GM12873 (cell line): Measurements from ENCODE around the gene NR2F6.
A peak's percentile ranks its signal among the peaks of the same experiment; 100 is the strongest.

ENCODE experiments used
- TF ChIP-seq, protein P1 (sequence below): IDR thresholded peaks from 2 replicates; pipeline ENCODE4 v1.5.1; 2012; ENCODE audit warnings: low read depth, mild to moderate bottlenecking, moderate library complexity, low read length, control low read depth; ENCODE audit not compliant: insufficient read depth; ENCODE audit errors: missing control alignments

Gene NR2F6

DNA sequence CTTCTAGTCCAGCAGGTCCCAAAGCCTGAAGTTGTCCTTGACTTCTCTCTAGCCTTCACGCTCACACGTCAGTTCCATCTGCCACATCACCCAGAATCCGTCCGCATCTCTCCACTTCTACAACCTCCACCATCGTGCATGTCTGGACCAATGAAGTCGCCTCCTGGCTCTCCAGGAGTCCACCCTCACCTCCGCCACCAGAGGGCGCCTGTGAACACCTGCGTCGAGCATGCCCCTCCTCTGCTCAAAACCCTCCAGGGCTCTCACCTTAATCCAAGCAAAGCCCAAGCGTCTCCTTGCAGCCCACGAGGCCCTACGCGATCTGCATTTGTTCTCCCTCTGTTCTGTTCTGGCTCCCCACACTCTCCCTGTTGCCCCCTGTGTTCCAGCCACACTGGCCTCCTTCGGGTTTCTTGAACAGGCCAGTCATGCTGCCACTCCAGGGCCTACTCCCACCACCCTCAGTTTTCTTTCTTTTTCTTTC lies 15.2 kb upstream of the NR2F6 start:
- TF ChIP-seq, protein P1, sequence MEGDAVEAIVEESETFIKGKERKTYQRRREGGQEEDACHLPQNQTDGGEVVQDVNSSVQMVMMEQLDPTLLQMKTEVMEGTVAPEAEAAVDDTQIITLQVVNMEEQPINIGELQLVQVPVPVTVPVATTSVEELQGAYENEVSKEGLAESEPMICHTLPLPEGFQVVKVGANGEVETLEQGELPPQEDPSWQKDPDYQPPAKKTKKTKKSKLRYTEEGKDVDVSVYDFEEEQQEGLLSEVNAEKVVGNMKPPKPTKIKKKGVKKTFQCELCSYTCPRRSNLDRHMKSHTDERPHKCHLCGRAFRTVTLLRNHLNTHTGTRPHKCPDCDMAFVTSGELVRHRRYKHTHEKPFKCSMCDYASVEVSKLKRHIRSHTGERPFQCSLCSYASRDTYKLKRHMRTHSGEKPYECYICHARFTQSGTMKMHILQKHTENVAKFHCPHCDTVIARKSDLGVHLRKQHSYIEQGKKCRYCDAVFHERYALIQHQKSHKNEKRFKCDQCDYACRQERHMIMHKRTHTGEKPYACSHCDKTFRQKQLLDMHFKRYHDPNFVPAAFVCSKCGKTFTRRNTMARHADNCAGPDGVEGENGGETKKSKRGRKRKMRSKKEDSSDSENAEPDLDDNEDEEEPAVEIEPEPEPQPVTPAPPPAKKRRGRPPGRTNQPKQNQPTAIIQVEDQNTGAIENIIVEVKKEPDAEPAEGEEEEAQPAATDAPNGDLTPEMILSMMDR, result peak; percentile 99

DNA sequence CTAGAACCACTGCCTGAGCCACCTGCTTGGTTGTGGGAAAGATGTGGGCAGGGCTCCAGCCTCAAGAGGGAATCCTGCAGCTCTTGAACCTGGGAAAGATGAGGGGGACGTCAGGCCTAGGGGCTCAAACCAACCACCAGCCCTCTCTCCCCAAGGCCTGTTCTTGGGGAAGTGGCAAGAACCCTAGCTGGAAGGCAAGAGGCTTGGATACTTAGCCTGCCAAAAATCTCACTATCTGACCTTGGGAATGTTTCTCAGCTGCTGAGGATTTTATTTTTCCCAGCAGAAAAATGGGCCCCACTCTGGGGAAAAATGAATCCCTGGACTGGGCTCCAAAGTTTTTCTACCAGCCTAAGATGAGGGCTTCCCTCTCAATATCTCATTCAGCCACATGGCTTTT lies 14.2 kb upstream of the NR2F6 start:
- TF ChIP-seq, protein P1, result no peak

DNA sequence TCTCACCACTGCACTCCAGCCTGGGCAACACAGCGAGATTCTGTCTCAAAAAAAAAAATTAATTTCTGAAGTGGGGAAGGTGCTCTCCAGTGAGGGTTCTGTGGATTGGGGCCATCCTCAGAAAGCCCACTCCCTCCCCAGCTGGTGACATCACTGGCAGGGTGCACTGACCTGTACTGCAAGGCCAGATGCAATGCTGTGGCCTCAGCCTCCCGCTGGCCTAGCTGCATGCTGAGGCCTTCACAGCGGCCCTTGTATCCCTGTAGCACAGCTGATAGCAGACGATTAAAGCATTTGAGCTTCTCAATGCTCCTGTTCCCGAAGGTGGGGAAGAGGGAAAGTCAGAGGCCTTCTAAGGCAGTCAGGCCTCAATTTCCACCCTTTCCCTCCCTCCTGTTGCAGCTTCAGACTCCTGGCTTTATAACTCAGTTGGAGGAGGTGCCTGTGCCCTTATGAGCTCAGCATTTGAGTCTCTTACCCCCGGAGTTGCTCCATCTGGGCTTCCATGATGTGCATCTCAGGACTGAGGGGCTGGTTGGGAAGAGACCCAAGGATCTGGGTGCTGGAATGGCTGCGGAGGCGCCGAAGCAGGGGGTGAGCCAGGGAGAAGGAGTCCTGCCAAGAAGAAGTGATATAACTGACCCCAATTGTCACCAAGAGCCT lies 13.5 kb upstream of the NR2F6 start:
- TF ChIP-seq, protein P1, result no peak

DNA sequence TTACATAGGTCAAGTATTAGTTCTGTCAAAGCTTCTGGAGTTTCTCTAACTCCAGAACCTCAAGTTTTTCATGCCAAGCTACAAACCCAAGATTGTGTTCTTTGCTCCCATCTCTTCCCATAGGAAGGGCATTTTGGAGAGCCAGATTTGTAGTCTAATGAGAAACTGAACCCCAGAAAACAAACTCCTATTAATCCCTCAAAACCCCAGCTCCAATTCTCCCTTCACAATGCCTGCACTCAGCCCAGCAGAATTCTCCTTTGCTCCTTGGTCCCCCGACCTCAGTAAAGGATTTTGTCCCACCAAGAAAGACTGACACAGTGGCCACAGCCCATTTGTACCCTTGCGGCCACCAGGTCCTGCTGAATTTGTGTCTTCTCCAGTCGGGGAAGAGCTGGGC lies 10.4 kb upstream of the NR2F6 start:
- TF ChIP-seq, protein P1, result no peak

DNA sequence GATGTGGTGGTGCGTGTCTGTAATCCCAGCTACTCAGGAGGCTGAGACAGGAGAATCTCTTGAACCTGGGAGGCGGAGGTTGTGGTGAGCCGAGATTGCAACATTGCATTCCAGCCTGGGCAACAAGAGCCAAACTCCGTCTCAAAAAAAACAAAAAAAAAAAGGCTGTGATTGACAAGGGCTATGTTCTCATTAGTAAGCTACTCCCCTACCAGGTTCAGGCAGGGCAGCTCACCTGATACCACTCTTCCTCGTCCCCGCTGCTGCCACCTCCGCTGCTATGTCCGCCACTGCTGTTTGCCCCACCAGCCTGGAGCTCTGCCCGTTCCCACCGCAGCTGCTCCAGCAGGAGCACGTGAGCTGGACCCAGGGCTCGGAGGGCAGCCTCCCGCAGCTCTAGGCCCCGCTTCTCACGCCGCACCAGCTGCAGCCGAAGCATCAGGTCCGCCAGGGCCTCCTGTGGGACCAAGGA lies 9.5 kb upstream of the NR2F6 start:
- TF ChIP-seq, protein P1, result no peak

DNA sequence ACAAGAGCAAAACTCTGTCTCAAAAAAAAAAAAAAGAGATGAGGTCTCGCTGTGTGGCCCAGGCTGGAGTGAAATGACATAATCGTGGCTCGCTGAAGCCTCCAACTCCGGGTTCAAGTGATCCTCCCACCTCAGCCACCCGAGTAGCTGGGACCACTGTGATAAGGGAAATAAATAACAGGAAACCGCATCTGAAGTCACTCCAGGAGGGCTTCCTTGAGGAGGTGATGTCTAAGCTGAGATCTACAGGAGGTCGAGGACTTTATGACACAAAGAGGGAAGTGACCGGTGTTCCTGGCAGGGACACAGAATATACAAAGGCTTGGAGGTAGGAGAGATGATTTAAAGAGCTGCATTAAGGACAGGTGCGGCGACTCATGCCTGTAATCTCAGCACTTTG lies 8.9 kb upstream of the NR2F6 start:
- TF ChIP-seq, protein P1, result no peak

DNA sequence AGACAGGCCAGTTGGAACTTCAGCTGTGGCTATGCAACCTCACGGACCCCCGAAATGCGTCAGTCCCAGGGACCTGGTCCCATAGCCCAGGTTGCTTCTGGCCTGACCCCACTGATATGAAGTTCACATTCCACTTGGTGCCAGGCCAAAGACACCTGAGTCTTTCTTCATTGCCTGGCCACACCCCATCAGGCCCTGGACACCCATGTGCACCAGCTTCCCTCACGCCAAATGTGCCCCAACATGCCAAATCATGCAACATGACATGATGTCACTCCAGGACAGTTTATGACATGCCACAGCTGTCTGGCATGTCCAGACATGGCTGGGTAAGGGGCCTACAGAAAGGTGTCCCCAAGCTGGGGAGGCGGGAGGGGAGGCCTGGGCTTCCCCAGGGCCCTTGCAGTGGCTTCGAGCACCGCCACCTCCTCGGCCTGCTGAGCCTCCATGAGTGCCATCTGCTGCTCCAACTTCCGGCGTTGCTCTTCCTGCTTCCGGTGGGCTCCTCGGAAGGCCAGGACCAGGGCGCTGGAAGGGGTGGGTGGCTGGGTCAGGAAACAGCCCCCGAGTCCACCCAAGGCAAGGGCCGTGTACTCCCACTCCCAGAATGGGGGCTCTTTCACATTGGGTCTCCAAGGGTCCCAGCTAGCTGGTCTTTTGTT lies 4.3 kb upstream of the NR2F6 start:
- TF ChIP-seq, protein P1, result no peak
